HEK293 (cell line): ENCODE data around the gene CCDC92.

Experiments
- CTCF ChIA-PET: fragments of 350-600 bp; formaldehyde crosslinking; extraction: SDS; loops from one replicate; lab custom pipeline; 2021; ENCODE audit warnings: antibody characterized with exemption; lab: Yijun Ruan, JAX
- POLR2A ChIA-PET: fragments of 300-600 bp; formaldehyde crosslinking; extraction: SDS; loops from one replicate; lab custom pipeline; 2020; ENCODE audit warnings: antibody characterized with exemption, inconsistent platforms; lab: Yijun Ruan, JAX
- H3K27ac ChIP-seq: fragments of 200-500 bp; sonication (Bioruptor generic); 2 replicates; pipeline ENCODE4 v1.5.1; 2014; ENCODE audit warnings: low read depth, low read length, control low read depth, inconsistent platforms; ENCODE audit errors: extremely low read depth
- H3K36me3 ChIP-seq, 2 experiments: fragments of 200-500 bp in 1 of 2; sonication (Bioruptor generic) in 1 of 2; 1 replicate in 1 of 2; 2 replicates in 1 of 2; pipeline ENCODE4 v1.5.1; 2014 to 2017; ENCODE audit warnings: inconsistent platforms in 2 of 2, low read length in 2 of 2; ENCODE audit not compliant: control insufficient read depth in 2 of 2, insufficient read depth in 1 of 2
- H3K4me1 ChIP-seq: fragments of 200-500 bp; sonication (Bioruptor generic); 2 replicates; pipeline ENCODE4 v1.5.1; 2014; ENCODE audit warnings: mild to moderate bottlenecking, low read length, inconsistent platforms; ENCODE audit not compliant: control insufficient read depth, insufficient read depth
- H3K4me3 ChIP-seq: 2 replicates; pipeline ENCODE4 v1.5.1; 2011; ENCODE audit warnings: low read depth, mild to moderate bottlenecking, control low read depth, low read length, moderate library complexity
- H3K9me3 ChIP-seq: fragments of 200-500 bp; sonication (Bioruptor generic); 2 replicates; pipeline ENCODE4 v1.5.1; 2014; ENCODE audit warnings: low read depth, low read length, inconsistent platforms; ENCODE audit not compliant: control insufficient read depth, insufficient read depth
- HOXC10 ChIP-seq: sonication (generic); formaldehyde crosslinking; IDR thresholded peaks from 2 replicates; pipeline ENCODE4 v1.8.1; 2023; ENCODE audit warnings: mild to moderate bottlenecking, missing genetic modification reagents
- OVOL3 ChIP-seq: fragments of 450-650 bp; formaldehyde crosslinking; IDR thresholded peaks from 2 replicates; pipeline ENCODE4 v1.5.1; 2016; ENCODE audit warnings: missing biosample characterization, missing genetic modification characterization
- PRDM4 ChIP-seq: fragments of 450-650 bp; formaldehyde crosslinking; IDR thresholded peaks from 2 replicates; pipeline ENCODE4 v1.5.1; 2017; ENCODE audit warnings: missing biosample characterization, missing genetic modification characterization
- SETDB1 ChIP-seq: IDR thresholded peaks from one replicate; pipeline ENCODE4 v1.6.1; 2017; ENCODE audit warnings: mild to moderate bottlenecking, low read length, moderate library complexity, mixed read lengths; ENCODE audit not compliant: insufficient read length
- SP2 ChIP-seq: fragments of 450-650 bp; formaldehyde crosslinking; IDR thresholded peaks from 2 replicates; pipeline ENCODE4 v1.5.1; 2016; ENCODE audit warnings: missing biosample characterization, missing genetic modification characterization
- SP3 ChIP-seq: fragments of 450-650 bp; formaldehyde crosslinking; IDR thresholded peaks from 2 replicates; pipeline ENCODE4 v1.5.1; 2016; ENCODE audit warnings: missing biosample characterization, missing genetic modification characterization
- YY2 ChIP-seq: fragments of 450-650 bp; formaldehyde crosslinking; IDR thresholded peaks from 2 replicates; pipeline ENCODE4 v1.5.1; 2016; ENCODE audit warnings: missing biosample characterization, missing genetic modification characterization
- ZBTB1 ChIP-seq: fragments of 450-650 bp; formaldehyde crosslinking; IDR thresholded peaks from 2 replicates; pipeline ENCODE4 v1.5.1; 2016; ENCODE audit warnings: missing biosample characterization, missing genetic modification characterization
- ZBTB48 ChIP-seq: fragments of 450-650 bp; formaldehyde crosslinking; IDR thresholded peaks from 2 replicates; pipeline ENCODE4 v1.5.1; 2016; ENCODE audit warnings: missing biosample characterization, missing genetic modification characterization
- ZNF155 ChIP-seq: fragments of 450-650 bp; formaldehyde crosslinking; IDR thresholded peaks from 2 replicates; pipeline ENCODE4 v1.5.1; 2016; ENCODE audit warnings: missing biosample characterization, missing genetic modification characterization
- ZNF202 ChIP-seq: fragments of 450-650 bp; formaldehyde crosslinking; IDR thresholded peaks from 2 replicates; pipeline ENCODE4 v1.5.1; 2016; ENCODE audit warnings: missing biosample characterization, missing genetic modification characterization, borderline replicate concordance
- ZNF211 ChIP-seq: fragments of 450-650 bp; formaldehyde crosslinking; IDR thresholded peaks from 2 replicates; pipeline ENCODE4 v1.5.1; 2016; ENCODE audit warnings: low read depth, missing biosample characterization, missing genetic modification characterization
- ZNF266 ChIP-seq: fragments of 450-650 bp; formaldehyde crosslinking; IDR thresholded peaks from 2 replicates; pipeline ENCODE4 v1.5.1; 2016; ENCODE audit warnings: missing biosample characterization, missing genetic modification characterization, low read depth
- ZNF341 ChIP-seq: fragments of 450-650 bp; formaldehyde crosslinking; IDR thresholded peaks from 2 replicates; pipeline ENCODE4; 2016; ENCODE audit warnings: low read depth, missing biosample characterization, missing genetic modification characterization
- ZNF398 ChIP-seq: fragments of 450-650 bp; formaldehyde crosslinking; IDR thresholded peaks from 2 replicates; pipeline ENCODE4 v1.5.1; 2017; ENCODE audit warnings: missing biosample characterization, missing genetic modification characterization
- ZNF473 ChIP-seq: fragments of 450-650 bp; formaldehyde crosslinking; IDR thresholded peaks from 2 replicates; pipeline ENCODE4 v1.5.1; 2017; ENCODE audit warnings: missing biosample characterization, missing genetic modification characterization
- ZNF549 ChIP-seq: fragments of 450-650 bp; IDR thresholded peaks from 2 replicates; pipeline ENCODE4 v1.5.1; 2018; ENCODE audit warnings: missing biosample characterization, missing genetic modification characterization, mild to moderate bottlenecking, inconsistent platforms, moderate library complexity
- ZNF600 ChIP-seq: fragments of 450-650 bp; formaldehyde crosslinking; IDR thresholded peaks from 2 replicates; pipeline ENCODE4 v1.5.1; 2016; ENCODE audit warnings: missing biosample characterization, missing genetic modification characterization
- ZNF610 ChIP-seq: fragments of 450-650 bp; formaldehyde crosslinking; IDR thresholded peaks from 2 replicates; pipeline ENCODE4 v1.5.1; 2016; ENCODE audit warnings: missing biosample characterization, missing genetic modification characterization, borderline replicate concordance
- ZNF621 ChIP-seq: fragments of 450-650 bp; formaldehyde crosslinking; IDR thresholded peaks from 2 replicates; pipeline ENCODE4 v1.5.1; 2017; ENCODE audit warnings: missing biosample characterization, missing genetic modification characterization
- ZNF624 ChIP-seq: fragments of 450-650 bp; formaldehyde crosslinking; IDR thresholded peaks from 2 replicates; pipeline ENCODE4 v1.5.1; 2017; ENCODE audit warnings: missing biosample characterization, missing genetic modification characterization
- ZNF626 ChIP-seq: fragments of 450-650 bp; sonication (Bioruptor Pico); formaldehyde crosslinking; IDR thresholded peaks from 2 replicates; pipeline ENCODE4 v1.5.1; 2018; ENCODE audit warnings: missing biosample characterization, missing genetic modification characterization, inconsistent platforms
- ZNF830 ChIP-seq: fragments of 450-650 bp; IDR thresholded peaks from 2 replicates; pipeline ENCODE4 v1.5.0; 2018; ENCODE audit warnings: missing biosample characterization, missing genetic modification characterization, low read depth, mild to moderate bottlenecking, moderate library complexity
- ZSCAN23 ChIP-seq: fragments of 450-650 bp; formaldehyde crosslinking; IDR thresholded peaks from 2 replicates; pipeline ENCODE4 v1.5.1; 2016; ENCODE audit warnings: missing biosample characterization, missing genetic modification characterization
- TF ChIP-seq, protein P1 (sequence below): fragments of 450-650 bp; formaldehyde crosslinking; IDR thresholded peaks from 2 replicates; pipeline ENCODE4 v1.5.1; 2017; ENCODE audit warnings: missing biosample characterization, missing genetic modification characterization
- TF ChIP-seq, protein P2 (sequence below): fragments of 450-650 bp; formaldehyde crosslinking; IDR thresholded peaks from 2 replicates; pipeline ENCODE4 v1.5.1; 2016; ENCODE audit warnings: missing biosample characterization, missing genetic modification characterization, low read depth

CCDC92 gene

DNA sequence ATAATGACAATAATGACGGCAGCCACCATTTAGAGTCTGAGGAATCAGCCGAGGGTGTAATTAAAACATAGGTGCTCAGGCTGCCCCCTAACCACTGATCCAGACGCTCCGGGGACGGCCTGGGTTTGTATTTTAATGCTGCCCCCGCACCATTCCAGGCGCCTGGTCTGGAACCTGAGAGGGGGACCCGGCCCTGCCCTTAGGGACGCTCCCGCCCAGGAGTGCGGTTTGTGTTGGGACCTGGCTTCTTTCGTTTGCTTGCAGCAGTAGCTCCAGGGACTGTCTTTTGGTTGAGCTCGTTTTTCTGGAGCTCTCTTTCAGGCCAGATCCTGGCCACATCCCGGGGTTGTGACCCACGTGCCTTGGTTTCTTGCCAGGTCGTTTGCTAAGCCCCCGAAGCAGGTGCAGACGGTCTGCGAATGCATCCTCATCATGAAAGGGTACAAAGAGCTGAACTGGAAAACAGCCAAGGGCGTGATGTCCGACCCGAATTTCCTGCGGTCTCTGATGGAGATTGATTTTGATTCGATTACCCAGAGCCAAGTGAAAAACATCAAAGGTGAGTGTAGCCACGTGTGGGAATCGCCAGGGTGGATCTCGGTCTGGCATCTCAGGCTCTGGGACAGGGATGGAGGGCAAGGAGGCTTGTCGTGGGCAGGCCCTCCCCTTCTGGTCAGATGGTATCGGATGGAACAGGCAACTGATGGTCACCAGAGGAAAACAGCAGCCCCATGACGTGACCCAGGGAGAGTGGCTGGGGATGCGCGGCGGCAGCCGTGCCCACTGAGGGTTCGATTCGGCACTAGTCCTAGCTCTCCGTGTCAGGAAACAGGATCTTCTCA is 63.5 kb downstream of the CCDC92 start:
- Histone ChIP-seq H3K4me1 (no peaks in the 10 kb centered on the region), H3K9me3 (no peaks in the 10 kb centered on the region), H3K4me3 (no peak overlapping the region), H3K27ac (no peak overlapping the region), H3K36me3 (no peaks in the 10 kb centered on the region)
- CTCF ChIA-PET = interaction anchor here (0.5 to 1.5 kb wide), 2 partner anchors 67 to 128 kb away, joined by 3 read pairs; no protein-coding TSS in a partner anchor
- TF ChIP-seq ZNF473 (tag by site-specific recombination) = no peak
- 0 out of 2 replicates have a peak, but pooled peaks have one; percentile 32 for TF ChIP-seq ZNF600 (tag by site-specific recombination)
- no peak for TF ChIP-seq OVOL3 (tag by site-specific recombination)
- POLR2A ChIA-PET = interaction anchor here (0.8 kb wide), 1 partner anchor 63 kb away, joined by 4 read pairs; the partner anchor contains the start of gene CCDC92

DNA sequence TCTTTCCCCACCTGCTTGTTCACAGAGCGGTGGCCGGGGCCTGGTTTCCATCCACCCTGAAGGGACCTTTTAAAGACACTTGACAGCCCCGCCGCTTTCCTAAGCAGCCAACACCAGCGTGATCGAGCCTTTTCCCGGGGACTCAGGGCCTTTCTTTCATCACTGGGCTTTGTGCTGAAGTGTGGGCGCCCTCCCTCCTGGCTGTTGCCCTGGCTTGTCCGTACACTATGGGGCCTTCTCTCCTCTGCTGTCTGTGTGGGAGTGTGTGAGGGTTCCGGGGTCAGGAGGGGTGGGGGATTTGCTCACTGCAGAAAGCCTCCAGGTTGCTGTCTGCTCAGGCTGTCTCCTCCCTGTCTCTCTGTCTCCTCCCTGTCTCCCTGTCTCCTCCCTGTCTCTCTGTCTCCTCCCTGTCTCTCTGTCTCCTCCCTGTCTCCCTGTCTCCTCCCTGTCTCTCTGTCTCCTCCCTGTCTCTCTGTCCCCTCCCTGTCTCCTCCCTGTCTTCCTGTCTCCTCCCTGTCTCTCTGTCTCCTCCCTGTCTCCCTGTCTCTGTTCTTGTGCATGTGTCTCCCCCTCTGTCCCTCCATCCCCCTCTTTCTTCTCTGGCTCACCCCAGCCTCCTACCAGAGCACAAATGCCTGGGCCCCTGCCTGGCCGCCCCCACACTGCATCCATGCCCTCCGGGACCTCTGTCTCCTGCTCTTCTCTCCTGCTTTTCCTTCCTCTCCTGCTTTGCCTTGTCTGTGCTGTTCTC is 64.7 kb downstream of the CCDC92 start:
- Histone ChIP-seq H3K4me3 (no peak overlapping the region), H3K36me3 (no peaks in the 10 kb centered on the region), H3K4me1 (no peaks in the 10 kb centered on the region), H3K27ac (no peak overlapping the region), H3K9me3 (no peaks in the 10 kb centered on the region)
- CTCF ChIA-PET = no interaction called here
- POLR2A ChIA-PET = no interaction called here
- TF ChIP-seq ZNF398 = peak; percentile 80
- no peak for TF ChIP-seq ZNF549 (tag by site-specific recombination)
- TF ChIP-seq ZNF211 = no peak
- TF ChIP-seq SP3 = peak; percentile 83
- no peak for TF ChIP-seq ZNF626 (tag by site-specific recombination)
- TF ChIP-seq ZNF610 (tag by site-specific recombination) = no peak
- TF ChIP-seq SP2 (tag by site-specific recombination) = no peak
- TF ChIP-seq, protein P1, sequence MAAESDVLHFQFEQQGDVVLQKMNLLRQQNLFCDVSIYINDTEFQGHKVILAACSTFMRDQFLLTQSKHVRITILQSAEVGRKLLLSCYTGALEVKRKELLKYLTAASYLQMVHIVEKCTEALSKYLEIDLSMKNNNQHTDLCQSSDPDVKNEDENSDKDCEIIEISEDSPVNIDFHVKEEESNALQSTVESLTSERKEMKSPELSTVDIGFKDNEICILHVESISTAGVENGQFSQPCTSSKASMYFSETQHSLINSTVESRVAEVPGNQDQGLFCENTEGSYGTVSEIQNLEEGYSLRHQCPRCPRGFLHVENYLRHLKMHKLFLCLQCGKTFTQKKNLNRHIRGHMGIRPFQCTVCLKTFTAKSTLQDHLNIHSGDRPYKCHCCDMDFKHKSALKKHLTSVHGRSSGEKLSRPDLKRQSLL (tag by site-specific recombination) = no peak
- TF ChIP-seq SETDB1 = no peak
- no peak for TF ChIP-seq ZBTB48 (tag by site-specific recombination)
- TF ChIP-seq ZSCAN23 = no peak
- TF ChIP-seq PRDM4 (tag by site-specific recombination) = no peak
- no peak for TF ChIP-seq ZNF341 (tag by site-specific recombination)
- TF ChIP-seq ZNF266 (tag by site-specific recombination) = no peak
- no peak for TF ChIP-seq ZNF155 (tag by site-specific recombination)
- no peak for TF ChIP-seq ZNF830 (tag by site-specific recombination)
- no peak for TF ChIP-seq HOXC10 (CRISPR knock-in tag)
- TF ChIP-seq YY2 (tag by site-specific recombination) = no peak
- no peak for TF ChIP-seq ZBTB1 (tag by site-specific recombination)
- TF ChIP-seq, protein P2, sequence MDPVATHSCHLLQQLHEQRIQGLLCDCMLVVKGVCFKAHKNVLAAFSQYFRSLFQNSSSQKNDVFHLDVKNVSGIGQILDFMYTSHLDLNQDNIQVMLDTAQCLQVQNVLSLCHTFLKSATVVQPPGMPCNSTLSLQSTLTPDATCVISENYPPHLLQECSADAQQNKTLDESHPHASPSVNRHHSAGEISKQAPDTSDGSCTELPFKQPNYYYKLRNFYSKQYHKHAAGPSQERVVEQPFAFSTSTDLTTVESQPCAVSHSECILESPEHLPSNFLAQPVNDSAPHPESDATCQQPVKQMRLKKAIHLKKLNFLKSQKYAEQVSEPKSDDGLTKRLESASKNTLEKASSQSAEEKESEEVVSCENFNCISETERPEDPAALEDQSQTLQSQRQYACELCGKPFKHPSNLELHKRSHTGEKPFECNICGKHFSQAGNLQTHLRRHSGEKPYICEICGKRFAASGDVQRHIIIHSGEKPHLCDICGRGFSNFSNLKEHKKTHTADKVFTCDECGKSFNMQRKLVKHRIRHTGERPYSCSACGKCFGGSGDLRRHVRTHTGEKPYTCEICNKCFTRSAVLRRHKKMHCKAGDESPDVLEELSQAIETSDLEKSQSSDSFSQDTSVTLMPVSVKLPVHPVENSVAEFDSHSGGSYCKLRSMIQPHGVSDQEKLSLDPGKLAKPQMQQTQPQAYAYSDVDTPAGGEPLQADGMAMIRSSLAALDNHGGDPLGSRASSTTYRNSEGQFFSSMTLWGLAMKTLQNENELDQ (tag by site-specific recombination) = no peak
- TF ChIP-seq ZNF624 (tag by site-specific recombination) = no peak
- TF ChIP-seq ZNF621 (tag by site-specific recombination) = no peak
- TF ChIP-seq ZNF202 (tag by site-specific recombination) = peak; percentile 82; the same call in 1 of the 2 replicates
